Mucosa of descending colon (tissue), 3 donors: ENCODE results near the gene SH3BGR. TPM values are rescaled to one million over a fixed set of nuclear protein-coding genes. Genes with fewer than 3 reads are reported as not detected.

Experiments
- ATAC-seq: fragments of 200-7000 bp; cut with Tn5 transposase; one replicate; pipeline ENCODE4 v1.9.1; 2020; ENCODE audit warnings: mild to moderate bottlenecking, moderate library complexity
- DNase-seq, 3 donors: peaks; one replicate each; pipeline ENCODE4 v3.0.0-alpha.2; 2020
- H3K36me3 ChIP-seq: fragments of 200-600 bp; one replicate; pipeline ENCODE4 v1.8.0; 2021; ENCODE audit warnings: low read depth, mild to moderate bottlenecking
- H3K4me1 ChIP-seq: fragments of 200-600 bp; one replicate; pipeline ENCODE4 v1.8.0; 2021; ENCODE audit warnings: low read depth, mild to moderate bottlenecking
- H3K4me3 ChIP-seq: fragments of 200-600 bp; one replicate; pipeline ENCODE4 v1.8.0; 2021; ENCODE audit warnings: mild to moderate bottlenecking
- H3K9me3 ChIP-seq: fragments of 200-600 bp; one replicate; pipeline ENCODE4 v1.8.0; 2021; ENCODE audit warnings: mild to moderate bottlenecking
- intact Hi-C, 2 donors: fragments of 100-400 bp; cut with DNase I in 1 of 2; cut with micrococcal nuclease in 1 of 2; formaldehyde crosslinking; loops; one replicate each; pipeline versions ENCODE4 v1.11.0 to v1.11.1; 2022; cut with DNase I, micrococcal nuclease
- total RNA-seq, 3 donors: library from RNA; stranded (reverse); fragmentation: NEBNext Ultra II Directional in 2 of 3; extraction: Animal tissue kit (Norgen Biotek cat#: 25700) in 2 of 3; gene quantifications; one replicate each; pipeline versions ENCODE4 v1.2.1 to v1.2.4, GENCODE V29; 2021 to 2023
- TF ChIP-seq, protein P1 (sequence below): fragments of 200-600 bp; IDR thresholded peaks from one replicate; pipeline ENCODE4 v1.8.0; 2022; ENCODE audit warnings: antibody characterized with exemption, mild to moderate bottlenecking
- donor health status: DM: no; HTN: no; CAD: no; lungs with moderate emphysema.
- donor health status: DM: no; HTN: no; CAD: no.
- donor health status: DM: no; HTN: yes; CAD: no.

The SH3BGR gene
- total RNA-seq, 3 donors from 2014 or later = 2.2 to 19.7 (median 5.0) TPM

DNA sequence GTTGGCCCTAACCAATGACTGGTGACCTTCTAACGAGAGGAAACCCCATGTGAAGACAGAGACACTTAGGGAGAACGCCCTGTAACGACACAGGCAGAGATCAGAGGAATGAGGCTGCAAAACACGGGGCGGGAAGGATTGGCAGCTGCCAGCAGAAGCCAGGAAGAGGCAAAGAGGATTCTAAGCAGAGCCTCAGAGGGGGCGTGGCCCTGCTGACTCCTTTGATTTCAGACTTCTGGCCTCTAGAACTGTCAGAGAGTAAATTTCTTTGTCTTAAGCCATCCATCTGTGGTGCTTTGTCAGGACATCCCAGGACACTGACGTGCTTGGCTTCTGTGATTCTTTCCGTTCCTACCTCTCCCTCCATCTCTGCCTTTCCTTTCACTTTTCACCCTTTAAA is 79.3 kb downstream of the SH3BGR start:
- ATAC-seq (no peak), DNase-seq (no peak)
- TF ChIP-seq, protein P1, sequence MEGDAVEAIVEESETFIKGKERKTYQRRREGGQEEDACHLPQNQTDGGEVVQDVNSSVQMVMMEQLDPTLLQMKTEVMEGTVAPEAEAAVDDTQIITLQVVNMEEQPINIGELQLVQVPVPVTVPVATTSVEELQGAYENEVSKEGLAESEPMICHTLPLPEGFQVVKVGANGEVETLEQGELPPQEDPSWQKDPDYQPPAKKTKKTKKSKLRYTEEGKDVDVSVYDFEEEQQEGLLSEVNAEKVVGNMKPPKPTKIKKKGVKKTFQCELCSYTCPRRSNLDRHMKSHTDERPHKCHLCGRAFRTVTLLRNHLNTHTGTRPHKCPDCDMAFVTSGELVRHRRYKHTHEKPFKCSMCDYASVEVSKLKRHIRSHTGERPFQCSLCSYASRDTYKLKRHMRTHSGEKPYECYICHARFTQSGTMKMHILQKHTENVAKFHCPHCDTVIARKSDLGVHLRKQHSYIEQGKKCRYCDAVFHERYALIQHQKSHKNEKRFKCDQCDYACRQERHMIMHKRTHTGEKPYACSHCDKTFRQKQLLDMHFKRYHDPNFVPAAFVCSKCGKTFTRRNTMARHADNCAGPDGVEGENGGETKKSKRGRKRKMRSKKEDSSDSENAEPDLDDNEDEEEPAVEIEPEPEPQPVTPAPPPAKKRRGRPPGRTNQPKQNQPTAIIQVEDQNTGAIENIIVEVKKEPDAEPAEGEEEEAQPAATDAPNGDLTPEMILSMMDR = no peak
- no peaks in the 10 kb centered on the region for H3K9me3 ChIP-seq
- intact Hi-C loops = no loop called here
- H3K4me3 ChIP-seq = no peak overlapping the region
- H3K4me1 ChIP-seq = peaks cover 6% of the 10 kb centered on the region
- H3K36me3 ChIP-seq = no peaks in the 10 kb centered on the region

DNA sequence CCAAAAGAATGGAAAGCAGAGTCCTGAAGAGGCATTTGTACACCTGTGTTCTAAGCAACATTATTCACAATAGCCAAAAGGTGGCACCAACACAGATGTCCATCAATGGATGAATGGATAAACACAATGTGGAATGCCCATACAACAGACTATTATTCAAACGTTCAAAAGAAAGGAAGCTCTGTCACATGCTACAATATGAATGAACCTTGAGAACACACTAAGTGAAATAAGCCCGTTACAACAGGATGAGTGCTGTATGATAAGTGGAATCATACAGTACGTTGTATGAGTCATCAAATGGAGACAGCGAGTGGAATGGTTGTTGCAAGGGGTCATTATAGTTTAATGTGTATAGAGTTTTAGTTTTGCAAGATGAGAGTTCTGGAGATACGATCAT is 80.1 kb downstream of the SH3BGR start:
- Histone ChIP-seq H3K36me3 (no peaks in the 10 kb centered on the region), H3K4me1 (peaks cover 6% of the 10 kb centered on the region), H3K4me3 (no peak overlapping the region), H3K9me3 (no peaks in the 10 kb centered on the region)
- ATAC-seq = no peak
- TF ChIP-seq, protein P1 = no peak
- DNase-seq = no peak
- intact Hi-C loops = no loop called here

DNA sequence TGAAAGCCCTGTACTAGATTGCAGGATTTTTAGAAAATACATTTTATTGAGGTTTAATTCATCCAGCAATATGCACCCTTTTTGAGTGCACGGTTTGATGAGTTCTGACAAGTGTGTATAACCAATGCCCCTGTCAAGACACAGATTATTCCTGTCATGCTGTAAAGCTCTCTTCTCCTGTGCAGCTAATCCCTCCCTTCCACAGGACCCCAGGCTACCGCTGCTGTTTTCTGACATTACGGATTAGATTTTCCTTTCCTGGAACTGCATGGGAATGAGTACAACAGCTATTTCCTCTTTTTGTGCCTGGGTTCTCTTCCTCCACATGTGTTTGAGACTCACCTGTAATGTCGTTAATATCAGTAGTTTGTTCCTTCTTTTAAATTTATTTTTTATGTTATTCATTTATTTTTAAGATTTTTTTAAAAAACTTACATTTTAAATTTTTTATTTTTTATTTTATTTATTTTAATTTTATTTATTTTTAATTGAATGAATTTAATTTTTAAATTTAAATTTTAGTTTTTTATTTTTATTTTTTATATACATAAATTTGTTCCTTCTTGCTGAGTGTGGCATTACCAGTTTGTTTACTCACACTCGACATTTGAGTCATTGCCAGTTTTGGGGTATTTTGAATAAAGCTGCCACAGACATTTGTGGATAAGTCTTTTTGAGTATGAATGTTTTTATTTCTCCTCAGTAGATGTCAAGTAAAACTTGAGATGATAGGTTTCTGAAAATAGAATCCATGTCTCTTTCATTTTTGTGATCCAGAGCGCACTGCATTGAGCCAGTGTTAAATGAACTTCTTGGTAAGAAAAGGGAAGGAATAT is 82.0 kb downstream of the SH3BGR start:
- Histone ChIP-seq H3K4me3 (no peak overlapping the region), H3K9me3 (no peaks in the 10 kb centered on the region), H3K36me3 (no peaks in the 10 kb centered on the region), H3K4me1 (peaks cover 2% of the 10 kb centered on the region)
- ATAC-seq (no peak), DNase-seq (no peak)
- TF ChIP-seq, protein P1 = no peak
- intact Hi-C loops = no loop called here

DNA sequence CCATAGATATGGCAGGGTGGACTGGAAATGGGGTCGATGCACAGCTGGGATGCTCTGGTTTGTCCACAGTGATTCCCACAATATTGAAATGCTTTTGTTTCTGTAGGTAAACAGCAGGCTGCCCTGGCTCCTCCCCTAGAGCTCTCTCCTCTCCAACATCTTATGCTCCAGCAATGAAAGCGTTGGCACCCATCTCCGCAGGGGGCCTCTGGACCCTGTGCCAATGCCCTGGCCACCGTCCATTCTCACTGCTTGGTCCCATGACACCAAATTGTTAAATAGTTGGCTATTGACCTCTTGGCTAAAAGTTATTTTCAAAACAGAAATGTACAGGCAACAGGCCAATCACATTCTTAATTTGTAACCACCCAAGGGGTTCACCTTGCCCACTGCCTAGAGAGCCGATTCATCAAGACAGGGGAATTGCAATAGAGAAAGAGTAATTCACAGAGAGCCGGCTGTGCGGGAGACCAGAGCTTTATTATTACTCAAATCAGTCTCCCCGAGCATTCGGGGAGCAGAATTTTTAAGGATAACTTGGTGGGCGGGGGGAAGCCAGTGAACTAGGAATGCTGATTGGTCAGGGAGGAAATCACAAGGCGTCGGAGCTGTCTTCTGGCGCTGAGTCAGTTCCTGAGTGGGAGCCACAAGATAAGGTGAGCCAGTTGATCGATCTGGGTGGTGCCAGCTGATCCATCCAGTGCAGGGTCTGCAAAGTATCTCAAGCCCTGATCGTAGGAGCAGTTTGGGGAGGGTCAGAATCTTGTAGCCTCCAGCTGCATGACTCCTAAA is 84.1 kb downstream of the SH3BGR start:
- H3K36me3 ChIP-seq = no peaks in the 10 kb centered on the region
- no peak for DNase-seq
- ATAC-seq = no peak
- no peak overlapping the region for H3K4me3 ChIP-seq
- H3K9me3 ChIP-seq = no peaks in the 10 kb centered on the region
- TF ChIP-seq, protein P1 = no peak
- H3K4me1 ChIP-seq = no peaks in the 10 kb centered on the region
- intact Hi-C loops = no loop called here

DNA sequence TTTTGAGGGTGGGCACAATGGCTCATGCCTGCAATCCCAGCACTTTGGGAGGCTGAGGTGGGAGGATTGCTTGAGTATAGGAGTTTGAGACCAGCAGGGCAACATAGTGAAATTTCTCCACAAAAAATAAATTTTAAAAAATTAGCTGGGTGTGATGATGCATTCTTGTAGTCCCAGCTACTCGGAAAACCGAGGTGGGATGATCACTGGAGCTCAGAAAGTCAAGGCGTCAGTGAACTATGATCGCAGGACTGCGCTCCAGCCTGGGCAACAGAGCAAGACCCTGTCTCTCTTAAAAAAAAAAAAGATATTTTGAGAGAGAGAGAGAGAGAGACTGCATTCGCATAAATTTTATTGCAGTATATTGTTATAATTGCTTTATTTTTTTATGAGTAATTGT is 85.1 kb downstream of the SH3BGR start:
- DNase-seq (no peak), ATAC-seq (no peak)
- TF ChIP-seq, protein P1 = no peak
- Histone ChIP-seq H3K4me1 (no peaks in the 10 kb centered on the region), H3K4me3 (no peak overlapping the region), H3K36me3 (no peaks in the 10 kb centered on the region), H3K9me3 (no peaks in the 10 kb centered on the region)
- intact Hi-C loops = no loop called here
